Raji (cell line): ENCODE results near the gene DAB2.

Source experiments
- POLR2A ChIP-seq: IDR thresholded peaks from 2 replicates; pipeline ENCODE4 v1.6.1; 2011; ENCODE audit warnings: low read depth, low read length, control low read depth; ENCODE audit not compliant: insufficient read depth

DAB2 gene

GRCh38 chr5:39437467-39437866, 12.7 kb upstream of the DAB2 start:
- no peak for TF ChIP-seq POLR2A

GRCh38 chr5:39433848-39434247, 9.1 kb upstream of the DAB2 start:
- TF ChIP-seq POLR2A = no peak

GRCh38 chr5:39432696-39433530, 8.1 kb upstream of the DAB2 start:
- TF ChIP-seq POLR2A = no peak

DNA sequence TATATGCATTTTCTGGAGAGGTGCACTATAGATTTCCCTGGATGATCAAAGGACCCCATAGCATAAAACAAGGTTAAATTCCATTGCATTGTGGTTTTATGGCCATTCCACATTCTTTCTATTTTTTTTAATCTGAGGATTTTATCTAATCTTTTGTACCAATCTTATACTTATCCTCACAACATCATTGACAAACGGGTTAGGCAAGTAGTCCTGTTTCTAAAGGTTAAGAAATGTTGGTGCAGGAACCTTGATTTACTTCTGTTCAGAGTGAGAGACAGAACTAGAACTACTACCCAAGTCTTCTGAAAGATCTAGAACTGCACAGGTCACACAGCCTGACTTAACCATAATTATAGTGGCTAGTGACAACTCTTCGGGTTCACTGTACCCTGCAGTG, 5.7 kb upstream of the DAB2 start:
- TF ChIP-seq POLR2A = no peak

GRCh38 chr5:39428640-39429039, 3.9 kb upstream of the DAB2 start:
- no peak for TF ChIP-seq POLR2A

GRCh38 chr5:39427633-39428032, 2.9 kb upstream of the DAB2 start:
- TF ChIP-seq POLR2A = no peak

GRCh38 chr5:39427229-39427628, 2.4 kb upstream of the DAB2 start:
- no peak for TF ChIP-seq POLR2A

- no peak for TF ChIP-seq POLR2A
These were observed 1.9 kb upstream of the DAB2 start for GRCh38 chr5:39426746-39427105.

DNA sequence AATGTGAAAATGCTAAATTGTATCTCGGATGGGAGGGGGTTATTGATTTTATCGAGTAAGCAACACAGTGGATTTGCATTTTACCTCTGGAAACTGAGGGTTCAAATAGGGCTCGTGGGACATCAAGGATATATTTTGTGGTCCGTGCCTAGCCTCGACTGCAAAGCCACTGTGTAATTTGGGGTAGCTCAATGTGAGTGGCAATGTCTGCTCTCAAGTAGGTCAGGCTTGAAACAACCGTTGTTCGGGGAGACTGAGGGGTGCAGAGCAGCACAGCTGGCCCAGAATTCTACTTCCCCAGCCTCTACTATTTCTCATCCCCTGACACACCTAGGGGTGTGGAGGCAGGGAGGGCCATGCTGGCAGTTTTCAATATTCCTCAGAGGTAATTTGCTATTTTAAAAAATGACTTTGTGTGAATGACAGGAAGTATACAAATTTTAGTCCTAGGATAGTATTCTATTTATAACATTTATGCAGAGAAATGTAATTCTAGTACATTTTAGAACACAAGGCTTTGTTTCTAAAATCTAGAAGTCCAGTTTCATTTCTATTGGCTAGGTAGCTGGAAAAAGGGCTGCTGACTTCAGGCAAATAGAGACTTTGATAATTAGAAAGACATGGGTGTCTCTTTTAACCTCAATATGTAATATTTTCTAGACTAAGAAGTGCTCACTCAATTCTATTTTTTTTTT, 1.4 kb upstream of the DAB2 start:
- TF ChIP-seq POLR2A = no peak

GRCh38 chr5:39423331-39423751, 1.4 kb downstream of the DAB2 start:
- no peak for TF ChIP-seq POLR2A

GRCh38 chr5:39422728-39423285, 2.0 kb downstream of the DAB2 start:
- TF ChIP-seq POLR2A = no peak

DNA sequence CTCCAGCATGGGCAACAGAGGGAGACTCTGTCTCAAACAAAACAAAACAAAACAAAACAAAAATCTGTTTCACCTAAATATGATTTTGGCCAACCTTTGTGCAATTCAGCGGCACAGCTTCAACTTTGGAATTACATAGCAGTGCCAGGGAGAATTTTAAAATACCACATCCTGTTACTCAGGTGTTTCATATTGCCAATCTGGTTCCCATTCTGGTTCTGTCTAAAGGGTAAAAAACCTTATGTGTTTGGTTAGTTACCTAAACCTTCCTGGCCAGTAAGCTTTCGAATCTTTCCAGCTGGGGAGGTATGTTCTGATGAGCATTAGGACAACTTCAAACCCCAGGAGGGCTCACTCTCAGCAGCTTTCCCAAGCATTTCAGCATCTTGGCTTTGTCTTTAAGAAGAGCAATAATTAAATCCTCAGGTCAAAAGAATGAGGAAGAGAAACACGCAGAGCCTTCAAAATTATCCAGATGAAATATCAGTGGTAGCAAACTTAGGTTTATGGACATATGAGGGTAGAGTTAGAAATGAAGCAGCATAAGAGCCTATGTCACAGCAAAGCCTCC, 2.7 kb downstream of the DAB2 start:
- no peak for TF ChIP-seq POLR2A

DNA sequence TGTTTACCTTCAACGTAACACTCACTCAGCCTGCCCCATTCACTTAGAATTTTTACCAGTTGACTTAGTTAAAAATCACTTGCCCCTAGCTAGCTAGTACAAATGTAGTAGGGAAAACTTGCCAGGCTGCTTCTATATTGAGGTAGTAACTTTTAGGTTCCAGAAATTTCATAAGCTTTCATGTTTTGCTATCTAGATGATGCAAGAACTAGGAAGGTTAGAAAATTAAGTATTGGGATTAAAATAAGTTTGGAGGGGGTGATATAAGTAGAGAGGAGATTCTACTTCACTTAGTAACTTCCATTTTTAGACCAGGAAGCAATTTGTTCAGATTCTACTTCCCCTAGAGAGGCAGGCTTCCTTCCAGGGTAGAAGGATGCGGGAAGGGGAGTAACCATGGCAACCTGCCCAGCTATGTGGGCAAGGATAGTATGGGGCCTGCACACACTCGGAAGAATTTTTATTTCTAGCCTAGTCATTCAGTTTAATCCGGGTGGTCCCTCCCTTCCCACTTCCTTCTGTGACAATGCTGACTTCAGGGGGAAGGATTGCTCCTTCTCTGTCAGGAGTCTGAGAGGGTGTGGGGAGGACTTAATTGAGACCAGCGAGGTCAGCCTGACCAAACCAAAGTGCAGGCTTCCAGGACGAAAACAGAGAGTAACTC, 4.2 kb downstream of the DAB2 start:
- TF ChIP-seq POLR2A = no peak

GRCh38 chr5:39419796-39420195, 5.0 kb downstream of the DAB2 start:
- no peak for TF ChIP-seq POLR2A

- no peak for TF ChIP-seq POLR2A
These were observed 6.8 kb downstream of the DAB2 start for GRCh38 chr5:39417979-39418378.
